IMR-90 (cell line): ENCODE results near the gene DERL3.

ENCODE experiments used
- CTCF ChIP-seq: conservative IDR thresholded peaks from 2 replicates; pipeline ENCODE4 v1.5.1; 2012; ENCODE audit warnings: mild to moderate bottlenecking, low read depth, low read length, improper control_type of control experiment
- MAFK ChIP-seq: IDR thresholded peaks from 2 replicates; pipeline ENCODE4 v1.6.1; 2012; ENCODE audit warnings: low read depth, low read length, improper control_type of control experiment
- MAZ ChIP-seq: IDR thresholded peaks from 2 replicates; pipeline ENCODE4 v1.6.1; 2012; ENCODE audit warnings: low read depth, mild to moderate bottlenecking, low read length, improper control_type of control experiment, moderate library complexity, borderline replicate concordance
- POLR2A ChIP-seq: IDR thresholded peaks from 2 replicates; pipeline ENCODE4 v1.6.1; 2012; ENCODE audit warnings: mild to moderate bottlenecking, low read depth, low read length
- RAD21 ChIP-seq: IDR thresholded peaks from 2 replicates; pipeline ENCODE4 v1.6.1; 2012; ENCODE audit warnings: low read length, improper control_type of control experiment
- RCOR1 ChIP-seq: IDR thresholded peaks from 2 replicates; pipeline ENCODE4 v1.6.1; 2012; ENCODE audit warnings: mild to moderate bottlenecking, low read length, improper control_type of control experiment; ENCODE audit not compliant: insufficient replicate concordance
- RFX5 ChIP-seq: IDR thresholded peaks from 2 replicates; pipeline ENCODE4 v1.8.0; 2012; ENCODE audit warnings: low read depth, mild to moderate bottlenecking, low read length, moderate library complexity
- SMC3 ChIP-seq: fragments of 150-350 bp; IDR thresholded peaks from 2 replicates; pipeline ENCODE4 v1.6.1; 2016; ENCODE audit warnings: low read depth, mild to moderate bottlenecking, antibody characterized with exemption, low read length, moderate library complexity

- TF ChIP-seq MAZ (no peak), RAD21 (no peak), POLR2A (no peak), CTCF (0 out of 2 replicates have a peak, but pooled peaks have one; percentile 9), RCOR1 (no peak), MAFK (no peak), SMC3 (no peak), RFX5 (no peak)
These were observed 18.2 kb upstream of the DERL3 start for GRCh38 chr22:23856721-23857605.
